HG03457 (cell line): ENCODE measurements around the gene RNASEL.
"Not testable (repeated sequence)": the region's sequence is repeated elsewhere in the genome, so short reads cannot be mapped to it uniquely, and the experiment has no call there.

Experiments
- ATAC-seq: cut with Tn5 transposase; IDR thresholded peaks from one replicate; pipeline ENCODE4 v1.9.1; 2021; ENCODE audit warnings: moderate number of reproducible peaks; ENCODE audit not compliant: unreplicated experiment

Gene RNASEL

GRCh38 chr1:182567629-182568028, 21.4 kb downstream of the RNASEL start:
- ATAC-seq, result no peak

- ATAC-seq, result no peak
These were observed 23.5 kb downstream of the RNASEL start for GRCh38 chr1:182565537-182565936.

GRCh38 chr1:182564406-182565004, 24.6 kb downstream of the RNASEL start:
- no peak for ATAC-seq

- ATAC-seq, result no peak
These were observed 26.0 kb downstream of the RNASEL start for GRCh38 chr1:182563095-182563494.

- ATAC-seq, result no peak
These were observed 27.6 kb downstream of the RNASEL start for GRCh38 chr1:182561456-182561855.

- ATAC-seq, result no peak
These were observed 28.6 kb downstream of the RNASEL start for GRCh38 chr1:182560392-182560984.

GRCh38 chr1:182556279-182556678, 32.8 kb downstream of the RNASEL start:
- ATAC-seq, result no peak

- no peak for ATAC-seq
These were observed 33.6 kb downstream of the RNASEL start for GRCh38 chr1:182555493-182555892.

GRCh38 chr1:182552527-182552926, 36.5 kb downstream of the RNASEL start:
- ATAC-seq, result no peak

- ATAC-seq, result no peak
These were observed 39.2 kb downstream of the RNASEL start for GRCh38 chr1:182549811-182550210.

GRCh38 chr1:182549346-182549745, 39.7 kb downstream of the RNASEL start:
- ATAC-seq, result no peak

GRCh38 chr1:182533896-182534295, 55.2 kb downstream of the RNASEL start:
- no peak for ATAC-seq

GRCh38 chr1:182528206-182528605, 60.9 kb downstream of the RNASEL start:
- not testable (repeated sequence) for ATAC-seq

GRCh38 chr1:182527680-182528079, 61.4 kb downstream of the RNASEL start:
- no peak for ATAC-seq

- ATAC-seq, result no peak
These were observed 63.7 kb downstream of the RNASEL start for GRCh38 chr1:182525342-182525741.
